Activated CD8-positive, alpha-beta memory T cell treated with anti-CD3 and anti-CD28 coated beads, Interleukin-2, amount 50 U/mL, for 24 hours (primary cell): Measurements from ENCODE around the gene FAM168A.

Experiments used
- DNase-seq: peaks from one replicate; pipeline ENCODE4 v3.0.0-alpha.2; 2020; ENCODE audit errors: extremely low read depth

Gene FAM168A

GRCh38 chr11:73426219-73426850, 171.6 kb downstream of the FAM168A start:
- no peak for DNase-seq

GRCh38 chr11:73425108-73425507, 172.8 kb downstream of the FAM168A start:
- no peak for DNase-seq

- DNase-seq, result no peak
Measured at GRCh38 chr11:73423506-73423905, 174.4 kb downstream of the FAM168A start.

- DNase-seq, result no peak
Measured at GRCh38 chr11:73422886-73423285, 175.0 kb downstream of the FAM168A start.

- DNase-seq, result no peak
Measured at GRCh38 chr11:73420136-73420535, 177.8 kb downstream of the FAM168A start.

- no peak for DNase-seq
Measured at GRCh38 chr11:73416786-73417185, 181.1 kb downstream of the FAM168A start.

- DNase-seq, result no peak
Measured at GRCh38 chr11:73415854-73416615, 181.9 kb downstream of the FAM168A start.

GRCh38 chr11:73414977-73415651, 182.8 kb downstream of the FAM168A start:
- DNase-seq, result no peak

GRCh38 chr11:73413256-73413655, 184.7 kb downstream of the FAM168A start:
- no peak for DNase-seq

- DNase-seq, result no peak
Measured at GRCh38 chr11:73412308-73412707, 185.6 kb downstream of the FAM168A start.

GRCh38 chr11:73411031-73411430, 186.9 kb downstream of the FAM168A start:
- DNase-seq, result no peak

GRCh38 chr11:73410627-73411026, 187.3 kb downstream of the FAM168A start:
- no peak for DNase-seq

- no peak for DNase-seq
Measured at GRCh38 chr11:73409431-73409830, 188.5 kb downstream of the FAM168A start.

- no peak for DNase-seq
Measured at GRCh38 chr11:73406619-73407018, 191.3 kb downstream of the FAM168A start.

- no peak for DNase-seq
Measured at GRCh38 chr11:73406131-73406530, 191.8 kb downstream of the FAM168A start.

GRCh38 chr11:73405146-73405510, 192.8 kb downstream of the FAM168A start:
- no peak for DNase-seq

- no peak for DNase-seq
Measured at GRCh38 chr11:73404506-73405145, 193.3 kb downstream of the FAM168A start.

- DNase-seq, result no peak
Measured at GRCh38 chr11:73404048-73404447, 193.9 kb downstream of the FAM168A start.

GRCh38 chr11:73403541-73403940, 194.4 kb downstream of the FAM168A start:
- DNase-seq, result no peak

GRCh38 chr11:73402834-73403185, 195.1 kb downstream of the FAM168A start:
- DNase-seq, result no peak

- no peak for DNase-seq
Measured at GRCh38 chr11:73401924-73402833, 195.7 kb downstream of the FAM168A start.
